AML-193 (cell line): Measurements from ENCODE around the gene TMEM175.
"Not testable (repeated sequence)": the region's sequence is repeated elsewhere in the genome, so short reads cannot be mapped to it uniquely, and the experiment has no call there.

Experiments
- DNase-seq, 2 experiments: peaks; one replicate each; lab custom pipeline; 2025; lab: John Stamatoyannopoulos, UW

The TMEM175 gene

GRCh38 chr4:970854-971520 lies 38.7 kb downstream of the TMEM175 start:
- DNase-seq: no peak

- DNase-seq: no peak
Observed at GRCh38 chr4:971666-972500, 39.6 kb downstream of the TMEM175 start.

GRCh38 chr4:972651-973424 lies 40.6 kb downstream of the TMEM175 start:
- no peak for DNase-seq

GRCh38 chr4:973431-974397 lies 41.5 kb downstream of the TMEM175 start, which contains the start of gene DGKQ:
Gene DGKQ (minus strand): TSS chr4:973569. CDS start chr4:973482, 87 bp downstream.
- peak in 1 of 2 experiments; percentile 18 for DNase-seq

GRCh38 chr4:974668-975067 lies 42.4 kb downstream of the TMEM175 start:
- no peak for DNase-seq

- not testable (repeated sequence) for DNase-seq
Observed at GRCh38 chr4:976016-976415, 43.8 kb downstream of the TMEM175 start.

GRCh38 chr4:978957-979701 lies 46.9 kb downstream of the TMEM175 start:
- DNase-seq: peak; percentile 88 to 92

GRCh38 chr4:982291-982690 lies 50.0 kb downstream of the TMEM175 start:
- no peak for DNase-seq

GRCh38 chr4:982814-983213 lies 50.6 kb downstream of the TMEM175 start:
- DNase-seq: no peak

- no peak for DNase-seq
Observed at GRCh38 chr4:984336-985054, 52.2 kb downstream of the TMEM175 start.

- no peak for DNase-seq
Observed at GRCh38 chr4:985123-985830, 53.0 kb downstream of the TMEM175 start.

- DNase-seq: no peak
Observed at GRCh38 chr4:986428-986878, 54.2 kb downstream of the TMEM175 start.

- DNase-seq: peak; percentile 39 to 60
Observed at GRCh38 chr4:986879-987623, 54.8 kb downstream of the TMEM175 start, which contains the start of gene IDUA. Gene IDUA (plus strand): TSS chr4:987044. CDS start chr4:987085, 41 bp downstream.

GRCh38 chr4:987624-988513 lies 55.6 kb downstream of the TMEM175 start:
- no peak for DNase-seq

GRCh38 chr4:988726-989721 lies 56.8 kb downstream of the TMEM175 start:
- no peak for DNase-seq
